RWPE2 (cell line): ENCODE measurements around the gene FOXJ2.

Source experiments
- ATAC-seq: fragments of 200-7000 bp; cut with Tn5 transposase; 3 replicates; pipeline ENCODE4 v1.9.1; 2021; ENCODE audit warnings: low read depth
- DNase-seq: peaks from one replicate; pipeline ENCODE4 v3.0.0-alpha.2; 2020; ENCODE audit warnings: low spot score
- H3K27ac ChIP-seq: fragments of 450-650 bp; 2 replicates; pipeline ENCODE4 v1.5.1; 2017; ENCODE audit warnings: mild to moderate bottlenecking; ENCODE audit not compliant: poor library complexity, severe bottlenecking
- H3K27me3 ChIP-seq: fragments of 250-450 bp; sonication (Bioruptor Pico); 2 replicates; pipeline ENCODE4 v1.5.1; 2021; ENCODE audit warnings: mild to moderate bottlenecking, moderate library complexity; ENCODE audit not compliant: insufficient read depth, poor library complexity, severe bottlenecking
- H3K36me3 ChIP-seq: fragments of 250-450 bp; sonication (Bioruptor Pico); 2 replicates; pipeline ENCODE4 v1.5.1; 2020; ENCODE audit warnings: low read depth, mild to moderate bottlenecking, moderate library complexity
- H3K4me1 ChIP-seq: fragments of 250-450 bp; sonication (Bioruptor Pico); 2 replicates; pipeline ENCODE4 v1.5.1; 2021; ENCODE audit warnings: mild to moderate bottlenecking, moderate library complexity; ENCODE audit not compliant: insufficient read depth, poor library complexity, severe bottlenecking
- H3K4me3 ChIP-seq: fragments of 250-450 bp; sonication (Bioruptor Pico); 2 replicates; pipeline ENCODE4 v1.5.1; 2021; ENCODE audit warnings: mild to moderate bottlenecking, moderate library complexity; ENCODE audit not compliant: severe bottlenecking
- H3K9me3 ChIP-seq: fragments of 250-450 bp; sonication (Bioruptor Pico); 2 replicates; pipeline ENCODE4 v1.5.1; 2021; ENCODE audit warnings: mild to moderate bottlenecking, moderate library complexity; ENCODE audit not compliant: severe bottlenecking
- TF ChIP-seq, protein P1 (sequence below): fragments of 450-650 bp; IDR thresholded peaks from one replicate; pipeline ENCODE4 v1.5.1; 2017; ENCODE audit warnings: mild to moderate bottlenecking, moderate library complexity; ENCODE audit not compliant: poor library complexity, severe bottlenecking

Gene FOXJ2

GRCh38 chr12:8045952-8046944 lies 13.7 kb downstream of the FOXJ2 start:
- TF ChIP-seq, protein P1, sequence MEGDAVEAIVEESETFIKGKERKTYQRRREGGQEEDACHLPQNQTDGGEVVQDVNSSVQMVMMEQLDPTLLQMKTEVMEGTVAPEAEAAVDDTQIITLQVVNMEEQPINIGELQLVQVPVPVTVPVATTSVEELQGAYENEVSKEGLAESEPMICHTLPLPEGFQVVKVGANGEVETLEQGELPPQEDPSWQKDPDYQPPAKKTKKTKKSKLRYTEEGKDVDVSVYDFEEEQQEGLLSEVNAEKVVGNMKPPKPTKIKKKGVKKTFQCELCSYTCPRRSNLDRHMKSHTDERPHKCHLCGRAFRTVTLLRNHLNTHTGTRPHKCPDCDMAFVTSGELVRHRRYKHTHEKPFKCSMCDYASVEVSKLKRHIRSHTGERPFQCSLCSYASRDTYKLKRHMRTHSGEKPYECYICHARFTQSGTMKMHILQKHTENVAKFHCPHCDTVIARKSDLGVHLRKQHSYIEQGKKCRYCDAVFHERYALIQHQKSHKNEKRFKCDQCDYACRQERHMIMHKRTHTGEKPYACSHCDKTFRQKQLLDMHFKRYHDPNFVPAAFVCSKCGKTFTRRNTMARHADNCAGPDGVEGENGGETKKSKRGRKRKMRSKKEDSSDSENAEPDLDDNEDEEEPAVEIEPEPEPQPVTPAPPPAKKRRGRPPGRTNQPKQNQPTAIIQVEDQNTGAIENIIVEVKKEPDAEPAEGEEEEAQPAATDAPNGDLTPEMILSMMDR, result peak; percentile 70
- Histone ChIP-seq H3K4me3 (no peak overlapping the region), H3K36me3 (peaks cover 16% of the 10 kb centered on the region), H3K9me3 (no peaks in the 10 kb centered on the region), H3K27me3 (no peaks in the 10 kb centered on the region), H3K27ac (no peak overlapping the region), H3K4me1 (no peaks in the 10 kb centered on the region)
- ATAC-seq (peak; percentile 49; the same call in 1 of the 3 replicates), DNase-seq (no peak)

DNA sequence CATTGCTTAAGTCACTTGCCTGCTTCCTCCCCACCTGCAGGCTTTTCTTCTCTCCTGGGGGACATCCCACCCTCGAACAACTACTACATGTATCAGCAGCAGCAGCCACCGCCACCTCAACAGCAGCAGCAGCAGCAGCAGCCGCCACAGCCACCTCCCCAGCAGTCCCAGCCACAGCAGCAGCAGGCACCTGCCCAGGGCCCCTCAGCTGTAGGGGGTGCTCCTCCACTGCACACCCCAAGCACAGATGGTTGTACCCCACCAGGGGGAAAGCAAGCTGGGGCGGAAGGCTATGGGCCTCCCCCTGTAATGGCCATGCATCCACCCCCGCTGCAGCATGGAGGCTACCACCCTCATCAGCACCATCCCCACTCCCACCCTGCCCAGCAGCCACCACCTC lies 15.3 kb downstream of the FOXJ2 start:
- H3K4me3 ChIP-seq, result no peak overlapping the region
- H3K9me3 ChIP-seq, result no peaks in the 10 kb centered on the region
- H3K36me3 ChIP-seq, result peaks cover 16% of the 10 kb centered on the region
- DNase-seq (no peak), ATAC-seq (no peak)
- no peak overlapping the region for H3K27ac ChIP-seq
- TF ChIP-seq, protein P1, result no peak
- no peaks in the 10 kb centered on the region for H3K27me3 ChIP-seq
- H3K4me1 ChIP-seq, result no peaks in the 10 kb centered on the region

- TF ChIP-seq, protein P1, result no peak
- Histone ChIP-seq H3K4me1 (no peaks in the 10 kb centered on the region), H3K27ac (no peak overlapping the region), H3K9me3 (no peaks in the 10 kb centered on the region), H3K4me3 (no peak overlapping the region), H3K36me3 (peaks cover 16% of the 10 kb centered on the region), H3K27me3 (no peaks in the 10 kb centered on the region)
- DNase-seq, result no peak
- no peak for ATAC-seq
Observed at GRCh38 chr12:8048906-8049305, 16.4 kb downstream of the FOXJ2 start.

DNA sequence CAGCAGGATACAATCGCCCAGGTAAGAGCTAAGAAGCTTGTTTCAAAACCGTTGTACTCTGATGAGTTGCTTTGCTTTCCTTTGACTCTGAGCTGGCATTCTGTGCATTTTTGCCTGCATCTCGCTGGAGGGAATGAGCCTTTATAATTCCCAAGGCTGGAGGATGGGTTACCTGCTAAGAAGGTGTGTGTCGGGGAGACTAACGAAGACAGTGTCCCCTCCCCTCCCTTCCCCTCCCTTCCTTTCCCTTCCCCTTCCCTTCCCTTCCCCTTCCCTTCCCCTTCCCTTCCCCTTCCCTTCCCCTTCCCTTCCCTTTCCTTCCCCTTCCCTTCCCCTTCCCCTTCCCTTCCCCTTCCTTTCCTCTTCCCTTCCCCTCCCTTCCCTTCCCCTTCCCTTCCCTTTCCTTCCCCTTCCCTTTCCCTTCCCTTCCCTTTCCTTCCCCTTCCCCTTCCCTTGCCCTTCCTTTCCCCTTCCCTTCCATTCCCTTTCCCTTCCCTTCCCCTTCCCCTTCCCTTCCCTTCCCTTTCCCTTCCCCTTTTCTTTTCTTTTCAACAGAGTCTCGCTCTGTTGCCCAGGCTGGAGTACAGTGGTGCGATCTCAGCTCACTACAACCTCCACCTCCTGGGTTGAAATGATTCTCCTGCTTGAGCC lies 18.2 kb downstream of the FOXJ2 start:
- TF ChIP-seq, protein P1, result no peak
- ATAC-seq, result no peak
- H3K36me3 ChIP-seq, result peaks cover 11% of the 10 kb centered on the region
- no peak for DNase-seq
- H3K27me3 ChIP-seq, result no peaks in the 10 kb centered on the region
- H3K9me3 ChIP-seq, result no peaks in the 10 kb centered on the region
- H3K4me3 ChIP-seq, result no peak overlapping the region
- H3K27ac ChIP-seq, result no peak overlapping the region
- H3K4me1 ChIP-seq, result no peaks in the 10 kb centered on the region
